Vagina (tissue), 2 donors: ENCODE data around the gene C6orf141. TPM values are rescaled to one million over a fixed set of nuclear protein-coding genes. Genes with fewer than 3 reads are reported as not detected.

ENCODE experiments used
- DNase-seq, 2 donors: peaks; one replicate each; pipeline ENCODE4 v3.0.0-alpha.2; 2017; ENCODE audit errors: extremely low spot score in 2 of 2
- H3K27ac ChIP-seq: fragments of 200-600 bp; sonication (generic); one replicate; pipeline ENCODE4 v1.5.1; 2019
- H3K27me3 ChIP-seq: fragments of 200-600 bp; sonication (generic); one replicate; pipeline ENCODE4 v1.5.1; 2019
- H3K36me3 ChIP-seq, 2 donors: fragments of 200-600 bp; sonication (generic); one replicate each; pipeline ENCODE4 v1.5.1; 2017 to 2019
- H3K4me1 ChIP-seq: fragments of 200-600 bp; sonication (generic); one replicate; pipeline ENCODE4 v1.5.1; 2019
- H3K4me3 ChIP-seq, 2 donors: fragments of 200-600 bp; sonication (generic); 1 replicate in 1 of 2; 2 replicates in 1 of 2; pipeline ENCODE4 v1.5.1; 2016 to 2019
- H3K9me3 ChIP-seq: fragments of 200-600 bp; sonication (generic); one replicate; pipeline ENCODE4 v1.5.1; 2019
- POLR2A ChIP-seq, 2 donors: fragments of 450-650 bp; IDR thresholded peaks; one replicate each; pipeline ENCODE4 v1.6.1; 2017; ENCODE audit warnings: antibody characterized with exemption in 2 of 2, mild to moderate bottlenecking in 2 of 2, moderate library complexity in 2 of 2
- POLR2AphosphoS5 ChIP-seq, 2 donors: sonication (generic); formaldehyde crosslinking; IDR thresholded peaks; one replicate each; pipeline ENCODE4 v1.9.0; 2017; ENCODE audit warnings: antibody characterized with exemption in 2 of 2, mild to moderate bottlenecking in 2 of 2, low read depth in 1 of 2; ENCODE audit not compliant: insufficient read depth in 1 of 2
- intact Hi-C: fragments of 100-400 bp; cut with DNase I; formaldehyde crosslinking; loops from one replicate; pipeline ENCODE4 v1.15.1; 2023
- total RNA-seq: library from RNA; depleted of rRNA; stranded (reverse); fragments of >200 nt; gene quantifications from one replicate; pipeline ENCODE4 v1.2.3, GENCODE V29; 2016
- TF ChIP-seq, protein P1 (sequence below), 3 experiments: fragments of 450-650 bp in 2 of 3; fragments of 200-600 bp in 1 of 3; sonication (generic) in 1 of 3; IDR thresholded peaks; one replicate each; pipeline ENCODE4 v1.5.1; 2017 to 2019; ENCODE audit warnings: antibody characterized with exemption in 3 of 3, mild to moderate bottlenecking in 2 of 3, moderate library complexity in 2 of 3

C6orf141 gene
- total RNA-seq, 1 donor from 2014 or later = 14.2 TPM

DNA sequence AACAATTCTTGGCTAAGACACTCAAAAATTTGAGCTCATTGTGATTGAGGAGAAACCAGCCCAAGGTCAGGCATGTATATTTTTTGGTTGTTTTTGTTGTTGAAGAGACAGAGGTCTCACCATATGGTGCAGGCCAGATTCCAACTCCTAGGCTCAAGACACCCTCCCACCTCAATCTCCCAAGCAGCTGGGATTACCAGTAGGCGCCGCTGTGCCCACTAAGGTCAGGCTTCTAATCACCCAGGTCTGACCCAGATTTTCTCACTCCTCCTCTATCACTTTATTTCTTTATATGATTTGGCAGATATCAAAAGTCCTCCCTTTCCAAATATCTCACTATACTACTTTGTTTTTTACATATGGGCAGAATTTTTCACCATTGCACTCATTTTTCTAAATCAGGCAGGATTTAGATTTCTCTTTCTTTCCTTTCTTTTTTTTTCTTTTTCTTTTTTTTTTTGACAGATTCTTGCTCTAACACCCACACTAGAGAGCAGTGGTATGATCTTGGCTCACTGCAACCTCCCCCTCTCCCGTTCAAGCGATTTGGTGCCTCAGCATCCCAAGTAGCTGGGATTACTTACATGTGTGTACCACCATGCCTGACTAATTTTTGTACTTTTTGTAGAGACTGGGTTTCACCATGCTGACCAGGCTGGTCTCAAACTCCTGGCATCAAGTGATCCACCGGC, 1.7 kb upstream of the C6orf141 start:
- no peaks in the 10 kb centered on the region for H3K36me3 ChIP-seq
- H3K9me3 ChIP-seq = no peaks in the 10 kb centered on the region
- DNase-seq = no peak
- intact Hi-C loops = no loop called here
- TF ChIP-seq POLR2A (IDR thresholded peaks at IDR 0.05) = no peak
- TF ChIP-seq, protein P1, sequence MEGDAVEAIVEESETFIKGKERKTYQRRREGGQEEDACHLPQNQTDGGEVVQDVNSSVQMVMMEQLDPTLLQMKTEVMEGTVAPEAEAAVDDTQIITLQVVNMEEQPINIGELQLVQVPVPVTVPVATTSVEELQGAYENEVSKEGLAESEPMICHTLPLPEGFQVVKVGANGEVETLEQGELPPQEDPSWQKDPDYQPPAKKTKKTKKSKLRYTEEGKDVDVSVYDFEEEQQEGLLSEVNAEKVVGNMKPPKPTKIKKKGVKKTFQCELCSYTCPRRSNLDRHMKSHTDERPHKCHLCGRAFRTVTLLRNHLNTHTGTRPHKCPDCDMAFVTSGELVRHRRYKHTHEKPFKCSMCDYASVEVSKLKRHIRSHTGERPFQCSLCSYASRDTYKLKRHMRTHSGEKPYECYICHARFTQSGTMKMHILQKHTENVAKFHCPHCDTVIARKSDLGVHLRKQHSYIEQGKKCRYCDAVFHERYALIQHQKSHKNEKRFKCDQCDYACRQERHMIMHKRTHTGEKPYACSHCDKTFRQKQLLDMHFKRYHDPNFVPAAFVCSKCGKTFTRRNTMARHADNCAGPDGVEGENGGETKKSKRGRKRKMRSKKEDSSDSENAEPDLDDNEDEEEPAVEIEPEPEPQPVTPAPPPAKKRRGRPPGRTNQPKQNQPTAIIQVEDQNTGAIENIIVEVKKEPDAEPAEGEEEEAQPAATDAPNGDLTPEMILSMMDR (IDR thresholded peaks at IDR 0.05) = no peak
- no peak for TF ChIP-seq POLR2AphosphoS5 (IDR thresholded peaks at IDR 0.05; ENCODE audit: insufficient read depth in 1 of 2, low read depth in 1 of 2)
- H3K27ac ChIP-seq = no peak overlapping the region
- H3K27me3 ChIP-seq = no peaks in the 10 kb centered on the region
- H3K4me3 ChIP-seq = no peak overlapping the region
- H3K4me1 ChIP-seq = peaks cover 19% of the 10 kb centered on the region

DNA sequence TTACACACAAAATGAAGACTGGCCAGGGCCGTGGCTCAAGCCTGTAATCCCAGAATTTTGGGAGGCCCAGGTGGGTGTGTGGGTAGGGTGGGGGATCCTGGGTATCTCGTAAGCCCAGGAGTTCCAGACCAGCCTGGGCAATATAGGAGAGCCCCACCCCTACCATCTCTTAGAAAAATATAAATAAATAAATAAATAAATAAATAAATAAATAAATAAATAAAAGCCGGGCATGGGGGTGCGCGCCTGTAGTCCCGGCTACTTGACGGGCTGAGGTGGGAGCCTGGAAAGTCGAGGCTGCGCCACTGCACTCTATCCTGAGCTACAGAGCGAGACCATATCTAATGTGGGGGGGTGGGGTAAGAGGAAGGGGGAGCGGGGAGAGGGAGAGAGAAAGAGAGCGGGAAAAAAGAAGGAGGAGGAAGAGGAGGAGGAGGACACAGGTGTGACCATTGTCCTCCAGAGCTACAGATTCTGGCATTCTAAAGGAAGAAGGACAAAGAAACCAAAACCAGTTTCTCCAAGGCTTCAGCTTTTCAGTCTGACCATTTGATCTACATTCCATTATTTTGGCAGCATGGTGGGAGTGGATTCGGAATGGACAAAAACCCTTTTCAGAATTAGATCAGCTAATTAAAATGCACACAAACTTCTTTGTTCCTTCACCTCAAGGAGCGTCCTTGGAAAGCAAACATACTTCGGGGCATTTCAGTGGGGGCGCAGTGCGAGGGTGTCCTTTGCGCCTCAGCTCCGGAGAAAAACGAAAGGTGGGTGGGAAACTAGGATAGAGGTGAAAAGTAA, 577 bp upstream of the C6orf141 start:
- DNase-seq = no peak
- Histone ChIP-seq H3K36me3 (no peaks in the 10 kb centered on the region), H3K27ac (peak overlapping the region; percentile 42), H3K27me3 (no peaks in the 10 kb centered on the region), H3K4me3 (peak overlapping the region; percentile 52 to 59), H3K4me1 (peaks cover 19% of the 10 kb centered on the region), H3K9me3 (no peaks in the 10 kb centered on the region)
- intact Hi-C loops = no loop called here
- TF ChIP-seq POLR2A (IDR thresholded peaks at IDR 0.05) (no peak), POLR2AphosphoS5 (IDR thresholded peaks at IDR 0.05; ENCODE audit: insufficient read depth in 1 of 2, low read depth in 1 of 2) (no peak)
- TF ChIP-seq, protein P1 (IDR thresholded peaks at IDR 0.05) = no peak

DNA sequence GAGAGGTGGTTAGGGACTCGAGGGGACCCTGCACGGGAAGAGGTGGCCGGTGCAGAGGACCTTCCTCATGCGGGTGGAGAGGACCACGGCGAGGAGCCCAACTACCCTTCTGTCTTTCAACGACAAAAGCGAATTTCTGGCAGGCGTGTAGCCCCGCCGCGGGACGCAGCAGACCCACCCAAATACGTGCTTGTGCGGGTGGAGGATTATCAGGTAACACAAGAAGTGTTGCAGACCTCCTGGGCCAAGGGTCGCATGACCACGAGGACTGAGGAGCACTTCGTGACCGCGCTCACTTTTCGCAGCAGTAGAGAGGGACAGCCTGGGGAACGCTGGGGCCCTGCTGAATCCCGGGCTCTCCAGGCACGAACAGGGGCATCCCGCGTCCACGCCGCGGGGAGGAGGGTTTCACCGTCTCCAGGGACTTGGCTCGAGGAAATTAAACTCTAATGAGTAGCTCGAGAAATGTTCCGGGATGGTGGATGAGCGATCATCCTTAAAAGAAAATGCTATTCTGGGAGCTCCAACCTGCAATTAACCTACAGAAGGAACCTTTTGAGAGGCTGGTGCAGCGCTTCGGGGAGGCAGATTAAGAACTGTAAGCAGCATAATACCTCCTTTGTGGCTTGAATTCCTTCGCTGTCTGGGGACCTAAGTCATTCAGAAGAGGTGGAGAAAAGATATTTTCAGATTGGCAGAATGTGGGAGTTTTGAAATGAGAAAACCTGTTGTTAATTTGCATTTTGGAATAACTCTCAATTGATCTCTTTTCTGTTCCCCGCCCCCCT, 804 bp downstream of the C6orf141 start:
- Histone ChIP-seq H3K27ac (peak overlapping the region; percentile 42), H3K9me3 (no peaks in the 10 kb centered on the region), H3K36me3 (no peaks in the 10 kb centered on the region), H3K27me3 (no peaks in the 10 kb centered on the region), H3K4me3 (peak overlapping the region; percentile 52 to 59), H3K4me1 (peaks cover 19% of the 10 kb centered on the region)
- intact Hi-C loops = no loop called here
- TF ChIP-seq POLR2A (IDR thresholded peaks at IDR 0.05) (no peak), POLR2AphosphoS5 (IDR thresholded peaks at IDR 0.05; ENCODE audit: insufficient read depth in 1 of 2, low read depth in 1 of 2) (no peak)
- TF ChIP-seq, protein P1 (IDR thresholded peaks at IDR 0.05) = no peak
- DNase-seq = no peak

DNA sequence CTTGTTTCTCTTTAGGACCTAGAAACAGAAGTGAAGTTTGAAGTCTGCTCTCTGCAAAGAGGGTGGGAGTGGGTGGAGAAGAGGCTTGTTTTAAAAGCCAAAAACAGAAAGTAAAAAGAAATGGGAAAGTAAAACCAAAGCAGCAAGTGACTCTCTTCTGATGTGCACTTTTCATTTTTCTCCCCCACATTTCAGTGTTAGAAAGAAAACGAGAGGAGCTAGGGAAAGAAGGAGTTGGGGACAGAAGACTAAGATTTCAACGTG, 1.3 kb downstream of the C6orf141 start:
- Histone ChIP-seq H3K36me3 (no peaks in the 10 kb centered on the region), H3K4me1 (peaks cover 20% of the 10 kb centered on the region), H3K9me3 (no peaks in the 10 kb centered on the region), H3K4me3 (peak overlapping the region; percentile 52 to 59), H3K27ac (no peak overlapping the region), H3K27me3 (no peaks in the 10 kb centered on the region)
- intact Hi-C loops = no loop called here
- TF ChIP-seq POLR2AphosphoS5 (IDR thresholded peaks at IDR 0.05; ENCODE audit: insufficient read depth in 1 of 2, low read depth in 1 of 2) = no peak
- TF ChIP-seq POLR2A (IDR thresholded peaks at IDR 0.05) = no peak
- TF ChIP-seq, protein P1 (IDR thresholded peaks at IDR 0.05) = no peak
- no peak for DNase-seq
